ENCODE results near the gene TANGO6.

The TANGO6 gene

DNA sequence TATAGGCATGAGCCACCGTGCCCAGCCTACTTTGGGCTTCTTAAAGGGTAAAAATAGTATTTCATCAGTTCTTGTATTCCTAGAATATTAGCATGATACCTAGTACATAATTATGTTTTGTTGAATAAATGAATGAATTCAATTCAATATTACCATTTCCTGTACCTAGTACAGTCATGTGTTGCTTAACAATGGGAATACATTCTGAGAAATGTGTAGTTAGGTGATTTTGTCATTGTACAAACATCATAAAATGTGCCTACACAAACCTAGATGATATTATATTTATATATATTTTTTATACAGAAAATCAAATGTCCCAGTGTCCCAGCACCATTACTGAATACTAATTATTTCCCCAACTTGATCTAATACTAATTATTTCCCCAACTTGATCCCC is 176.5 kb downstream of the TANGO6 start:
- H3K4me3 ChIP-seq (ENCODE audit: low read length), result no peak overlapping the region
- no peak for DNase-seq (ENCODE audit: low read depth)
- TF ChIP-seq, protein P1, sequence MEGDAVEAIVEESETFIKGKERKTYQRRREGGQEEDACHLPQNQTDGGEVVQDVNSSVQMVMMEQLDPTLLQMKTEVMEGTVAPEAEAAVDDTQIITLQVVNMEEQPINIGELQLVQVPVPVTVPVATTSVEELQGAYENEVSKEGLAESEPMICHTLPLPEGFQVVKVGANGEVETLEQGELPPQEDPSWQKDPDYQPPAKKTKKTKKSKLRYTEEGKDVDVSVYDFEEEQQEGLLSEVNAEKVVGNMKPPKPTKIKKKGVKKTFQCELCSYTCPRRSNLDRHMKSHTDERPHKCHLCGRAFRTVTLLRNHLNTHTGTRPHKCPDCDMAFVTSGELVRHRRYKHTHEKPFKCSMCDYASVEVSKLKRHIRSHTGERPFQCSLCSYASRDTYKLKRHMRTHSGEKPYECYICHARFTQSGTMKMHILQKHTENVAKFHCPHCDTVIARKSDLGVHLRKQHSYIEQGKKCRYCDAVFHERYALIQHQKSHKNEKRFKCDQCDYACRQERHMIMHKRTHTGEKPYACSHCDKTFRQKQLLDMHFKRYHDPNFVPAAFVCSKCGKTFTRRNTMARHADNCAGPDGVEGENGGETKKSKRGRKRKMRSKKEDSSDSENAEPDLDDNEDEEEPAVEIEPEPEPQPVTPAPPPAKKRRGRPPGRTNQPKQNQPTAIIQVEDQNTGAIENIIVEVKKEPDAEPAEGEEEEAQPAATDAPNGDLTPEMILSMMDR (conservative IDR thresholded peaks at IDR 0.05; ENCODE audit: low read length), result no peak

- TF ChIP-seq, protein P1 (conservative IDR thresholded peaks at IDR 0.05; ENCODE audit: low read length), result no peak
- H3K4me3 ChIP-seq (ENCODE audit: low read length), result no peak overlapping the region
- no peak for DNase-seq (ENCODE audit: low read depth)
These were observed 185.8 kb downstream of the TANGO6 start for GRCh38 chr16:69029121-69029520.

DNA sequence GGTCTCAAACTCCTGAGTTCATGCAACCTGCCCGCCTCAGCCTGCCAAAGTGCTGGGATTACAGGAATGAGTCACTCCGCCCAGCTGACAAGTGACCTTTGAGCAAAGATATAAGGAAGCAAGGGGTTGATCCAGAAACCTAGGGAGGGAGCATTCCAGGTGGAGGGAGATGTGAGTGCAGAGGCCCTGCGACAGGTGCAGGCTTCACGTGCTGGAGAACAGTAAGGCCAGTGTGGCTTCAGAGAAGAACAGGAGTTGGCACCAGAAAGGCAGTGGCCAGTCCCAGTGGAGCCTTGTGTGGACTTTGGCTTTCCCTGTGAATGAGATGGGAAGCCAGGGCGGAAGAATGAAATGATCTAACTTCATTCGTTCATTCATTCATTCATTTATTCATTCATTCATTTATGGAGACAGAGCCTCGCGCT is 188.6 kb downstream of the TANGO6 start:
- no peak for DNase-seq (ENCODE audit: low read depth)
- TF ChIP-seq, protein P1 (conservative IDR thresholded peaks at IDR 0.05; ENCODE audit: low read length), result no peak
- no peak overlapping the region for H3K4me3 ChIP-seq (ENCODE audit: low read length)

DNA sequence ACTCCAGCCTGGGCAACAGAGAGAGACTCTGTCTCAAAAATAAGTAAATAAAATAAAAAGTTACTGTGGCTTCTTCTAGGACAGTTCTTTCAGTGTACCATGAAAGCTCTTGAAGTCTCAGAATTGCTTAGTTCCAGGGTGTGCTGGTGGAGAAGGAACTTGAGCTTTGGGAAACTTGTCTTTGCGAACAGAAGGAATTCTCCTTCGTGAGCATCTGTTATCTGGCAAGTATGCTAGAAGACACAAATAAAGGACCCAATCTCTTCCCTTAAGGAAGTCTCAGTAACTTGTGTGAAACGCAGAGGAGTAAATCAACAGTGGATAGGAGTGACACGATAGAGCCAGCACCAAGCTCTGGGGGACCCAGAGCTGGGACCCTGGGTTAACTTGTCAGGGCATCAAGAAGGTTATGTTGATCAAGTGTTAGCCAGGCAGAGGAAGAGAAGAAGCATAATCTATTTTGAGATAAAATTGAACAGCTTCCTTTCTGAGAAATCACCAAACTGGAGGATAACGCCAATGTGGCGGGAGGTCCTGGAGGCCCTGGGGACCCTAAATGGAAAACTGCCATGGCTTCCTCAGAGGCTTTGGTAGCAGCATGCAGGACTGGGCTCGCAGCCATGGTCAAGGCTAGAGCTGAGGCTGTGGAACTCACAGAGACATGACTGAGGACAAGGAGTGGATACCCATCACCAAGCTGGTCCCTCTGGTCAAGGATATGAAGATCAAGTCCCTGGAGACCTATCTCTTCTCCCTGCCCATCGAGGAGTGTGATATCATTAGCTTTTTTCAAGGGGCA is 190.0 kb downstream of the TANGO6 start:
- no peak for DNase-seq (ENCODE audit: low read depth)
- TF ChIP-seq, protein P1 (conservative IDR thresholded peaks at IDR 0.05; ENCODE audit: low read length), result no peak
- H3K4me3 ChIP-seq (ENCODE audit: low read length), result no peak overlapping the region

DNA sequence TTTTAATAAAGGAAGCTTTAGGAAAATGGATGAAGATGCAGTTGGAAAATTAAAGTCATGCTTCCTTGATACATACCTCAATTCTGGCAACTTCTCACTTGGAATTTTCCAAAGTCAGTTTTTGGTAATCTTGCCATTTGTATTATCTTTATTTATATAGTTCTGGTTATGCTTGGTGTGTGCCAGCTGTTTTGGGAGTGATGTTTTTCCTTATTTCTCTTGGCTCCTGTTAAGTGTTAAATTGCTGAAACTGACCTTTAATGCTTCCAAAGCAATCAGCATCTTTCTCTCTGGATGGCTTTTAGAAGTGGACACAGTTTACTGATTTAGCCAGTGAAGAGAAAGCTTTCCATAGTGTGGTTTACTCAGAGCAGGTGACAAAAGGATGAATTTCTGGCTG is 192.0 kb downstream of the TANGO6 start:
- H3K4me3 ChIP-seq (ENCODE audit: low read length), result no peak overlapping the region
- TF ChIP-seq, protein P1 (conservative IDR thresholded peaks at IDR 0.05; ENCODE audit: low read length), result no peak
- DNase-seq (ENCODE audit: low read depth), result no peak

- H3K4me3 ChIP-seq (ENCODE audit: low read length), result no peak overlapping the region
- TF ChIP-seq, protein P1 (conservative IDR thresholded peaks at IDR 0.05; ENCODE audit: low read length), result no peak
- no peak for DNase-seq (ENCODE audit: low read depth)
These were observed 193.2 kb downstream of the TANGO6 start for GRCh38 chr16:69036399-69037091.
